SU-DHL-6 (cell line): Measurements from ENCODE around the gene SLFN5.

Experiments used
- EZH2phosphoT487 ChIP-seq: fragments of 200-600 bp; sonication (generic), shearing (Covaris generic); conservative IDR thresholded peaks from 2 replicates; pipeline ENCODE4 v1.6.1; 2018; ENCODE audit warnings: mild to moderate bottlenecking, antibody characterized with exemption, low read length, moderate library complexity, mixed read lengths
- TF ChIP-seq, protein P1 (sequence below): fragments of 200-600 bp; sonication (generic); IDR thresholded peaks from one replicate; pipeline ENCODE4 v1.5.1; 2017; ENCODE audit warnings: antibody characterized with exemption, mild to moderate bottlenecking, low read length, moderate library complexity; ENCODE audit not compliant: insufficient read depth, poor library complexity, severe bottlenecking

DNA sequence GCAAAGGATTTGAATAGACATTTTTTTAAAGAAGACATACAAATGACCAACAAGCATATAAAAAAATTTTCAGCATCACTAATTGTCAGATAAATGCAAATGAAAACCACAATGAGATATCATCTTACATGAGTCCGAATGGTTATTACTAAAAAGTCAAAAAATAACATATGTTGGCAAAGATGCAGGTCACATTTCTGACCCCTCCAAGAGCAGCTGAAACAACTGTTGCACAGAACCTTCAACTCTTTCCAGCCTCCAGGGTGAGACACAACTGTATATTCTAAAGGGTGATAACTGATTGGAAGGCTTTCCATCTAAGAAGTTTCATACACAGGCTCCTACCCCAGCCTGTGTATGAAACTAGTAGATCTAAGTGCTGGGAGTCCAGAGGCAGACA, 51.9 kb downstream of the SLFN5 start:
- TF ChIP-seq, protein P1, sequence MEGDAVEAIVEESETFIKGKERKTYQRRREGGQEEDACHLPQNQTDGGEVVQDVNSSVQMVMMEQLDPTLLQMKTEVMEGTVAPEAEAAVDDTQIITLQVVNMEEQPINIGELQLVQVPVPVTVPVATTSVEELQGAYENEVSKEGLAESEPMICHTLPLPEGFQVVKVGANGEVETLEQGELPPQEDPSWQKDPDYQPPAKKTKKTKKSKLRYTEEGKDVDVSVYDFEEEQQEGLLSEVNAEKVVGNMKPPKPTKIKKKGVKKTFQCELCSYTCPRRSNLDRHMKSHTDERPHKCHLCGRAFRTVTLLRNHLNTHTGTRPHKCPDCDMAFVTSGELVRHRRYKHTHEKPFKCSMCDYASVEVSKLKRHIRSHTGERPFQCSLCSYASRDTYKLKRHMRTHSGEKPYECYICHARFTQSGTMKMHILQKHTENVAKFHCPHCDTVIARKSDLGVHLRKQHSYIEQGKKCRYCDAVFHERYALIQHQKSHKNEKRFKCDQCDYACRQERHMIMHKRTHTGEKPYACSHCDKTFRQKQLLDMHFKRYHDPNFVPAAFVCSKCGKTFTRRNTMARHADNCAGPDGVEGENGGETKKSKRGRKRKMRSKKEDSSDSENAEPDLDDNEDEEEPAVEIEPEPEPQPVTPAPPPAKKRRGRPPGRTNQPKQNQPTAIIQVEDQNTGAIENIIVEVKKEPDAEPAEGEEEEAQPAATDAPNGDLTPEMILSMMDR = no peak
- no peak for TF ChIP-seq EZH2phosphoT487
